IMR-90 (cell line): ENCODE data around the gene EFNA5. TPM values are rescaled to one million over a fixed set of nuclear protein-coding genes. Genes with fewer than 3 reads are reported as not detected.
A peak's percentile ranks its signal among the peaks of the same experiment; 100 is the strongest.

Experiments used
- ATAC-seq: fragments of 200-7000 bp; cut with Tn5 transposase; 2 replicates; pipeline ENCODE4 v1.9.1; 2020; ENCODE audit warnings: low read depth, mild to moderate bottlenecking, moderate library complexity
- BruUV-seq: library from RNA; stranded (reverse); fragments of 400-500 nt; replicated peaks from 2 replicates; lab custom pipeline; 2021; lab: Mats Ljungman, UMichigan
- CTCF ChIA-PET: fragments of 300-600 bp; formaldehyde crosslinking; extraction: SDS; loops from one replicate; lab custom pipeline; 2021; ENCODE audit warnings: antibody characterized with exemption; lab: Yijun Ruan, JAX
- POLR2A ChIA-PET: fragments of 300-600 bp; sonication (Branson Sonifier 250); formaldehyde crosslinking; loops from one replicate; lab custom pipeline; 2022; ENCODE audit warnings: antibody characterized with exemption; ENCODE audit not compliant: unreplicated experiment; lab: Charles Lee
- DNase-seq: peaks from one replicate; pipeline ENCODE4 v3.0.0; 2013
- H2AFZ ChIP-seq: replicated peaks from 2 replicates; pipeline ENCODE3; 2013; ENCODE audit warnings: low read length, mild to moderate bottlenecking; ENCODE audit not compliant: poor library complexity
- H2AK5ac ChIP-seq: 2 replicates; pipeline ENCODE4 v1.6.1; 2013; ENCODE audit warnings: low read depth, low read length, inconsistent platforms
- H2AK9ac ChIP-seq: replicated peaks from 2 replicates; pipeline ENCODE3; 2013; ENCODE audit warnings: mild to moderate bottlenecking, low read depth, low read length, moderate library complexity; ENCODE audit not compliant: poor library complexity
- H2BK120ac ChIP-seq: 2 replicates; pipeline ENCODE4 v1.6.1; 2013; ENCODE audit warnings: low read depth, low read length, inconsistent platforms
- H2BK15ac ChIP-seq: 3 replicates; pipeline ENCODE4 v1.6.1; 2013; ENCODE audit warnings: low read depth, low read length, inconsistent platforms
- H2BK20ac ChIP-seq: 2 replicates; pipeline ENCODE4 v1.6.1; 2013; ENCODE audit warnings: low read depth, mild to moderate bottlenecking, inconsistent platforms, low read length, moderate library complexity
- H2BK5ac ChIP-seq: 2 replicates; pipeline ENCODE4 v1.6.1; 2013; ENCODE audit warnings: mild to moderate bottlenecking, low read depth, low read length, inconsistent platforms; ENCODE audit not compliant: poor library complexity, severe bottlenecking
- H3K14ac ChIP-seq: replicated peaks from 2 replicates; pipeline ENCODE4 v1.6.1; 2013; ENCODE audit warnings: low read depth, low read length, inconsistent platforms
- H3K18ac ChIP-seq: 2 replicates; pipeline ENCODE4 v1.6.1; 2013; ENCODE audit warnings: low read depth, low read length, control low read depth
- H3K23ac ChIP-seq: 2 replicates; pipeline ENCODE4 v1.6.1; 2013; ENCODE audit warnings: low read depth, low read length, inconsistent platforms
- H3K27ac ChIP-seq: 2 replicates; pipeline ENCODE4 v1.5.1; 2013; ENCODE audit warnings: mild to moderate bottlenecking, control low read depth, low read length; ENCODE audit not compliant: insufficient read depth
- H3K27me3 ChIP-seq: 2 replicates; pipeline ENCODE4 v1.6.1; 2013; ENCODE audit warnings: low read length; ENCODE audit not compliant: control insufficient read depth, insufficient read depth
- H3K36me3 ChIP-seq: 2 replicates; pipeline ENCODE4 v1.6.1; 2013; ENCODE audit warnings: low read length, mixed read lengths; ENCODE audit not compliant: control insufficient read depth, insufficient read depth
- H3K4ac ChIP-seq: 2 replicates; pipeline ENCODE4 v1.6.1; 2013; ENCODE audit warnings: low read depth, low read length, inconsistent platforms
- H3K4me1 ChIP-seq: 2 replicates; pipeline ENCODE4 v1.6.1; 2013; ENCODE audit warnings: low read length, mixed read lengths; ENCODE audit not compliant: control insufficient read depth, insufficient read depth
- H3K4me2 ChIP-seq: 2 replicates; pipeline ENCODE4 v1.6.1; 2013; ENCODE audit warnings: low read depth, mild to moderate bottlenecking, control low read depth, low read length, moderate library complexity
- H3K4me3 ChIP-seq: 2 replicates; pipeline ENCODE4 v1.5.1; 2013; ENCODE audit warnings: low read depth, mild to moderate bottlenecking, control low read depth, low read length, moderate library complexity; ENCODE audit not compliant: insufficient read depth
- H3K56ac ChIP-seq: 2 replicates; pipeline ENCODE4 v1.6.1; 2013; ENCODE audit warnings: low read length, inconsistent platforms; ENCODE audit not compliant: insufficient read depth; ENCODE audit errors: extremely low read depth
- H3K79me1 ChIP-seq, 2 experiments: 2 replicates each; pipeline ENCODE4 v1.6.1; 2013; ENCODE audit warnings: low read length in 2 of 2, inconsistent platforms in 1 of 2, low read depth in 1 of 2
- H3K9ac ChIP-seq: 2 replicates; pipeline ENCODE4 v1.6.1; 2013; ENCODE audit warnings: low read depth, low read length, control low read depth
- H3K9me1 ChIP-seq: 2 replicates; pipeline ENCODE4 v1.6.1; 2013; ENCODE audit warnings: low read length, inconsistent platforms; ENCODE audit not compliant: insufficient read depth
- H3K9me3 ChIP-seq: 2 replicates; pipeline ENCODE4 v1.6.1; 2013; ENCODE audit warnings: low read length; ENCODE audit not compliant: control insufficient read depth, insufficient read depth
- H4K20me1 ChIP-seq: 2 replicates; pipeline ENCODE4 v1.6.1; 2013; ENCODE audit warnings: low read length, inconsistent platforms; ENCODE audit not compliant: insufficient read depth
- H4K5ac ChIP-seq: 2 replicates; pipeline ENCODE4 v1.6.1; 2013; ENCODE audit warnings: mild to moderate bottlenecking, low read depth, low read length, control low read depth
- H4K8ac ChIP-seq, 2 experiments: 2 replicates each; pipeline ENCODE4 v1.6.1; 2013; ENCODE audit warnings: low read depth in 2 of 2, low read length in 2 of 2, control low read depth in 1 of 2, inconsistent platforms in 1 of 2
- H4K91ac ChIP-seq: 2 replicates; pipeline ENCODE4 v1.6.1; 2013; ENCODE audit warnings: low read depth, low read length, inconsistent platforms; ENCODE audit not compliant: insufficient read depth
- BHLHE40 ChIP-seq: fragments of 150-350 bp; IDR thresholded peaks from 2 replicates; pipeline ENCODE4 v1.6.1; 2016; ENCODE audit warnings: mild to moderate bottlenecking, low read depth, low read length
- CEBPB ChIP-seq: IDR thresholded peaks from 2 replicates; pipeline ENCODE4 v1.6.1; 2012; ENCODE audit warnings: low read depth, low read length, improper control_type of control experiment
- CHD1 ChIP-seq: IDR thresholded peaks from 2 replicates; pipeline ENCODE4 v1.6.1; 2012; ENCODE audit warnings: low read depth, low read length, improper control_type of control experiment
- MAFK ChIP-seq: IDR thresholded peaks from 2 replicates; pipeline ENCODE4 v1.6.1; 2012; ENCODE audit warnings: low read depth, low read length, improper control_type of control experiment
- MAZ ChIP-seq: IDR thresholded peaks from 2 replicates; pipeline ENCODE4 v1.6.1; 2012; ENCODE audit warnings: low read depth, mild to moderate bottlenecking, low read length, improper control_type of control experiment, moderate library complexity, borderline replicate concordance
- MXI1 ChIP-seq: IDR thresholded peaks from 2 replicates; pipeline ENCODE4 v1.6.1; 2012; ENCODE audit warnings: low read depth, mild to moderate bottlenecking, low read length, moderate library complexity, borderline replicate concordance
- NFE2L2 ChIP-seq: fragments of 150-350 bp; IDR thresholded peaks from 2 replicates; pipeline ENCODE4 v1.6.1; 2016; ENCODE audit warnings: low read depth, mild to moderate bottlenecking, low read length
- POLR2A ChIP-seq: IDR thresholded peaks from 2 replicates; pipeline ENCODE4 v1.6.1; 2012; ENCODE audit warnings: mild to moderate bottlenecking, low read depth, low read length
- RAD21 ChIP-seq: IDR thresholded peaks from 2 replicates; pipeline ENCODE4 v1.6.1; 2012; ENCODE audit warnings: low read length, improper control_type of control experiment
- RFX5 ChIP-seq: IDR thresholded peaks from 2 replicates; pipeline ENCODE4 v1.8.0; 2012; ENCODE audit warnings: low read depth, mild to moderate bottlenecking, low read length, moderate library complexity
- USF2 ChIP-seq: fragments of 150-350 bp; IDR thresholded peaks from 2 replicates; pipeline ENCODE4 v1.6.1; 2017; ENCODE audit warnings: mild to moderate bottlenecking, antibody characterized with exemption, low read length, low read depth
- WGBS, 2 experiments: methylation state at CpG; one replicate each; pipeline versions ENCODE4 v1.1.5 to v1.1.7; 2013; ENCODE audit warnings: missing lambda C conversion rate in 2 of 2; ENCODE audit not compliant: insufficient read length in 1 of 2; ENCODE audit errors: extremely low coverage in 2 of 2; 5-methylcytosine and 5-hydroxymethylcytosine counted together
- dilution Hi-C: fragments of 300-500 bp; cut with HindIII; formaldehyde crosslinking; loops from one replicate; pipeline ENCODE4 v1.14.3; 2018; ENCODE audit warnings: low sequenced_read_pairs; ENCODE audit not compliant: unreplicated experiment
- in situ Hi-C: fragments of 300-500 bp; cut with MboI; formaldehyde crosslinking; loops from 3 replicates; pipeline ENCODE4 v1.14.3; 2019; ENCODE audit warnings: low sequenced_read_pairs, inconsistent platforms, mixed read lengths
- intact Hi-C: fragments of 100-400 bp; cut with micrococcal nuclease; formaldehyde crosslinking; loops from 2 replicates; pipeline ENCODE4 v1.10.0; 2022
- polyA plus RNA-seq, 3 experiments: library from polyadenylated mRNA; depleted of rRNA; stranded (reverse); fragments of >200 nt; gene quantifications; 2 replicates each; pipeline ENCODE4 v1.2.3, GENCODE V29; 2012; ENCODE audit warnings: low replicate concordance in 1 of 3
- total RNA-seq: library from RNA; depleted of rRNA; stranded (reverse); fragments of >200 nt; gene quantifications from 2 replicates; pipeline ENCODE4 v1.2.3, GENCODE V29; 2012

The EFNA5 gene
- total and polyA plus RNA-seq, 2 of the 4 experiments (the other 2 are of a cell fraction) = 1.5 to 1.6 TPM

DNA sequence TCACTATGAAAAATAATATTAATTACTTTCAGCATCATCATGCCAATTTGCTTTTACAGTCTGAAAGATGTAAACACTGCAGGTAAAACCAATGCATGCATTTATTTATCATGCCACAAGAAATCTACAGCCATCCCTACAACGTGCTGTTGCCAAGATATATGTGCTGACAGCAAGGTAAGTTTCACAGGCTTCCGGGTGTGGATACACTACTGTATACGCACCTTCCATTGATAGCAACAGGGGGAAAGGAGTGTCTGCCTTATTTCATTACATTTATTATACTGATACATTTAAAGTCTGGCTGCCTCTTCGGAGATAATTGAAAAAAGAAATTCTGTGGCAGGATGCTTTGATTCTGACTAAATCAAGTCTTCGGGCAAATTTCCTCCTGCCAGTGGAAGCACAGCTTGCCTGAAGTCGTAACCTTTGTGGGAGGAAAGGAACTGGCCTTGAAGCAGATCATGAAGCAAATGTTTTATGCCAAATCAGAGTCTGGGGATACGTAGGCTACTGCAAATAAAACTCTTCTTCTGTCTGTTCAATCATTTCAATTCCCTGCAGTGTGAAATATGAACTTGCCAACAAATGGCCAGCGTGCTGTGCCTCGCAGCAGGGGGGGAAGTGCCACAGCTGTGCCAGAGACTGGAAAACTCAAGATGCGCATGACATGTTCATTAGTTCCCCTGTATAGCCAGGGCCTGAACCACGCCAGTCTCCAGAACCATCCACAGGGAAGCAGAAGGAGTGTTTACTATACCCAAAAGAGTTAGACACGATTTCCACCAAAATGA lies 268.1 kb downstream of the EFNA5 start:
- Histone ChIP-seq H3K9me1 (no peaks in the 10 kb centered on the region), H4K5ac (no peak overlapping the region), H2AFZ (no peak overlapping the region), H3K4ac (no peak overlapping the region), H2BK5ac (no peak overlapping the region), H3K36me3 (no peaks in the 10 kb centered on the region), H2BK15ac (no peak overlapping the region), H4K8ac (peak overlapping the region in 1 of 2 experiments; percentile 29; a peak in 1 of 4 replicates), H3K79me1 (no peaks in the 10 kb centered on the region), H3K4me3 (no peak overlapping the region), H2AK5ac (no peak overlapping the region), H3K4me1 (no peaks in the 10 kb centered on the region), H3K9me3 (no peaks in the 10 kb centered on the region), H3K14ac (no peak overlapping the region), H3K9ac (no peak overlapping the region), H3K18ac (no peak overlapping the region), H3K27ac (no peak overlapping the region), H2BK20ac (no peak overlapping the region), H4K91ac (no peak overlapping the region), H3K56ac (no peak overlapping the region), H2BK120ac (no peak overlapping the region), H3K27me3 (no peaks in the 10 kb centered on the region), H3K4me2 (no peak overlapping the region), H4K20me1 (no peaks in the 10 kb centered on the region), H2AK9ac (no peak overlapping the region), H3K23ac (no peak overlapping the region)
- in situ Hi-C loops (no loop called here), dilution Hi-C loops (no loop called here), intact Hi-C loops (no loop called here)
- POLR2A ChIA-PET = no interaction called here
- no TSS peak for BruUV-seq
- no peak for TF ChIP-seq USF2
- no peak for TF ChIP-seq POLR2A
- no peak for TF ChIP-seq RAD21
- no peak for TF ChIP-seq CHD1
- no peak for TF ChIP-seq CEBPB
- no peak for TF ChIP-seq MXI1
- TF ChIP-seq BHLHE40 = no peak
- TF ChIP-seq NFE2L2 = no peak
- TF ChIP-seq MAFK = no peak
- TF ChIP-seq RFX5 = no peak
- TF ChIP-seq MAZ = no peak
- DNase-seq (no peak), ATAC-seq (no peak)
- WGBS, 2 experiments = 83% methylated on average over 5 of the region's 12 CpGs; no CpG with 5 or more reads in 1 of the 2 experiments
- CTCF ChIA-PET = no interaction called here
